ENCODE results near the gene PTPRR.

PTPRR gene

GRCh38 chr12:70603044-70603443 lies 317.5 kb downstream of the PTPRR start:
- DNase-seq (ENCODE audit: low spot score), result no peak

- DNase-seq (ENCODE audit: low spot score), result peak; percentile 42
Measured at GRCh38 chr12:70598467-70599193, 321.9 kb downstream of the PTPRR start.

- DNase-seq (ENCODE audit: low spot score), result no peak
Measured at GRCh38 chr12:70592664-70593063, 327.9 kb downstream of the PTPRR start.

GRCh38 chr12:70590549-70591226 lies 329.9 kb downstream of the PTPRR start:
- DNase-seq (ENCODE audit: low spot score), result no peak

GRCh38 chr12:70590051-70590450 lies 330.5 kb downstream of the PTPRR start:
- DNase-seq (ENCODE audit: low spot score), result peak; percentile 70

Data from COLO829 (cell line).